ENCODE results near the gene FAM237B. TPM values are rescaled to one million over a fixed set of nuclear protein-coding genes. Genes with fewer than 3 reads are reported as not detected.
"Not testable (repeated sequence)": the region's sequence is repeated elsewhere in the genome, so short reads cannot be mapped to it uniquely, and the experiment has no call there.

Gene FAM237B
- under 1 TPM in 3 of 10 donors, not detected in 7; 0.05 to 0.08 (median 0.05) TPM for polyA plus RNA-seq (ENCODE audit: insufficient read length in 10 of 10)
- long read RNA-seq, donor 1: 0 reads
- long read RNA-seq, donor 2: 0 reads
- long read RNA-seq, donor 3: 0 reads
- long read RNA-seq, donor 4: 0 reads
- long read RNA-seq, donor 5: 0 reads
- long read RNA-seq, donor 6: 0 reads
- long read RNA-seq, donor 7: 0 reads
- long read RNA-seq, donor 8: 0 reads
- long read RNA-seq, donor 9: 0 reads

- DNase-seq: peak in 1 of 3 donors; percentile 14
Measured at GRCh38 chr7:90320801-90321494, at the start of gene FAM237B. Gene FAM237B (minus strand): TSS chr7:90321304. CDS start chr7:90319748, 1,556 bp downstream.

GRCh38 chr7:90351987-90352386 is 30.9 kb upstream of the FAM237B start:
- no peak for DNase-seq

- not testable (repeated sequence) for DNase-seq
Measured at GRCh38 chr7:90350032-90350431, 28.9 kb upstream of the FAM237B start.

GRCh38 chr7:90349305-90349704 is 28.2 kb upstream of the FAM237B start:
- DNase-seq: no peak

GRCh38 chr7:90347759-90348158 is 26.7 kb upstream of the FAM237B start:
- no peak for DNase-seq

- DNase-seq: peak; percentile 95 to 99 (median 98)
Measured at GRCh38 chr7:90346336-90347125, 25.4 kb upstream of the FAM237B start, which contains the start of gene GTPBP10. Gene GTPBP10 (plus strand): TSS chr7:90346716. CDS start chr7:90346742, 26 bp downstream.

- peak; percentile 29 to 77 (median 30) for DNase-seq
Measured at GRCh38 chr7:90345595-90346335, 24.7 kb upstream of the FAM237B start.

- DNase-seq: no peak
Measured at GRCh38 chr7:90345016-90345415, 23.9 kb upstream of the FAM237B start.

GRCh38 chr7:90337106-90337505 is 16.0 kb upstream of the FAM237B start:
- no peak for DNase-seq

GRCh38 chr7:90334926-90335325 is 13.8 kb upstream of the FAM237B start:
- not testable (repeated sequence) for DNase-seq

- no peak for DNase-seq
Measured at GRCh38 chr7:90334193-90334843, 13.2 kb upstream of the FAM237B start.

- DNase-seq: no peak
Measured at GRCh38 chr7:90326500-90326899, 5.4 kb upstream of the FAM237B start.

- DNase-seq: no peak
Measured at GRCh38 chr7:90322837-90323236, 1.7 kb upstream of the FAM237B start.

GRCh38 chr7:90320418-90320800 is 695 bp downstream of the FAM237B start:
- DNase-seq: no peak

GRCh38 chr7:90320014-90320413 is 1.1 kb downstream of the FAM237B start:
- DNase-seq: no peak

- DNase-seq: no peak
Measured at GRCh38 chr7:90313907-90314306, 7.2 kb downstream of the FAM237B start.

GRCh38 chr7:90312745-90313144 is 8.4 kb downstream of the FAM237B start:
- DNase-seq: no peak

- DNase-seq: no peak
Measured at GRCh38 chr7:90311175-90311574, 9.9 kb downstream of the FAM237B start.

GRCh38 chr7:90309872-90310271 is 11.2 kb downstream of the FAM237B start:
- DNase-seq: no peak

GRCh38 chr7:90303241-90303640 is 17.9 kb downstream of the FAM237B start:
- DNase-seq: no peak

Measured in muscle of back (tissue), 13 donors.